Suprapubic skin (tissue), 4 donors: ENCODE data around the gene CCNA2. TPM values are rescaled to one million over a fixed set of nuclear protein-coding genes. Genes with fewer than 3 reads are reported as not detected.

Source experiments
- DNase-seq, 2 donors: peaks; one replicate each; pipeline ENCODE4 v3.0.0-alpha.2; 2019; ENCODE audit warnings: low spot score in 2 of 2
- H3K27ac ChIP-seq: fragments of 200-600 bp; sonication (generic); one replicate; pipeline ENCODE4 v1.5.1; 2019
- H3K27me3 ChIP-seq: fragments of 200-600 bp; sonication (generic); one replicate; pipeline ENCODE4 v1.5.1; 2019
- H3K36me3 ChIP-seq: fragments of 200-600 bp; sonication (generic); one replicate; pipeline ENCODE4 v1.5.1; 2019
- H3K4me1 ChIP-seq: fragments of 200-600 bp; sonication (generic); one replicate; pipeline ENCODE4 v1.5.1; 2019
- H3K4me3 ChIP-seq: fragments of 200-600 bp; sonication (generic); one replicate; pipeline ENCODE4 v1.5.1; 2019; ENCODE audit warnings: mild to moderate bottlenecking
- H3K9me3 ChIP-seq: fragments of 200-600 bp; sonication (generic); one replicate; pipeline ENCODE4 v1.5.1; 2019
- CTCF ChIP-seq, 2 donors: fragments of 200-600 bp in 1 of 2; fragments of 450-650 bp in 1 of 2; sonication (generic) in 1 of 2; IDR thresholded peaks; one replicate each; pipeline ENCODE4 v1.5.1; 2016 to 2019; ENCODE audit warnings: antibody characterized with exemption in 2 of 2, mild to moderate bottlenecking in 1 of 2, moderate library complexity in 1 of 2
- EP300 ChIP-seq: sonication (generic); formaldehyde crosslinking; IDR thresholded peaks from one replicate; pipeline ENCODE4 v1.6.1; 2017; ENCODE audit warnings: antibody characterized with exemption
- POLR2A ChIP-seq, 2 donors: fragments of 450-650 bp; IDR thresholded peaks; one replicate each; pipeline ENCODE4 v1.6.1; 2017; ENCODE audit warnings: antibody characterized with exemption in 2 of 2, mild to moderate bottlenecking in 2 of 2, moderate library complexity in 2 of 2
- POLR2AphosphoS5 ChIP-seq, 3 donors: sonication (generic); formaldehyde crosslinking; IDR thresholded peaks; one replicate each; pipeline ENCODE4 v1.6.1; 2017; ENCODE audit warnings: antibody characterized with exemption in 3 of 3
- WGBS: methylation state at CpG from one replicate; pipeline ENCODE4 v1.1.5; 2018; 5-methylcytosine and 5-hydroxymethylcytosine counted together
- total RNA-seq, 4 donors: library from RNA; depleted of rRNA; stranded (reverse); fragments of >200 nt; gene quantifications; one replicate each; pipeline ENCODE4 v1.1.0, GENCODE V29; 2016

Gene CCNA2
- total RNA-seq, 4 donors from 2014 or later = 4.8 to 8.8 (median 6.1) TPM

GRCh38 chr4:121819216-121819965 is 4.3 kb downstream of the CCNA2 start:
- peaks cover 40% of the 10 kb centered on the region for H3K36me3 ChIP-seq

GRCh38 chr4:121818215-121818614 is 5.5 kb downstream of the CCNA2 start:
- DNase-seq = no peak
- Histone ChIP-seq H3K27me3 (no peaks in the 10 kb centered on the region), H3K4me1 (peaks cover 6% of the 10 kb centered on the region), H3K4me3 (no peak overlapping the region), H3K36me3 (peaks cover 52% of the 10 kb centered on the region), H3K27ac (no peak overlapping the region), H3K9me3 (no peaks in the 10 kb centered on the region)
- TF ChIP-seq POLR2A (IDR thresholded peaks at IDR 0.05) = no peak
- no peak for TF ChIP-seq CTCF (IDR thresholded peaks at IDR 0.05)
- TF ChIP-seq POLR2AphosphoS5 (IDR thresholded peaks at IDR 0.05) = no peak
- no peak for TF ChIP-seq EP300
- 97% methylated on average over 1 of the region's 1 CpG for WGBS

More at GRCh38 chr4:121819216-121819965, 4.3 kb downstream of the CCNA2 start:
- no peaks in the 10 kb centered on the region for H3K9me3 ChIP-seq
- no peak for TF ChIP-seq EP300
- no peak for TF ChIP-seq POLR2AphosphoS5 (IDR thresholded peaks at IDR 0.05)
- TF ChIP-seq POLR2A (IDR thresholded peaks at IDR 0.05) = no peak
- TF ChIP-seq CTCF (IDR thresholded peaks at IDR 0.05) = no peak
- no peak overlapping the region for H3K27ac ChIP-seq
- H3K4me1 ChIP-seq = peaks cover 13% of the 10 kb centered on the region
- no peaks in the 10 kb centered on the region for H3K27me3 ChIP-seq
- no peak overlapping the region for H3K4me3 ChIP-seq
- no peak for DNase-seq
- 80% methylated on average over 1 of the region's 1 CpG for WGBS

- no peaks in the 10 kb centered on the region for H3K27me3 ChIP-seq
- peaks cover under 1% of the 10 kb centered on the region for H3K4me1 ChIP-seq
- 69% methylated on average over 1 of the region's 1 CpG for WGBS
- TF ChIP-seq POLR2A (IDR thresholded peaks at IDR 0.05) (no peak), POLR2AphosphoS5 (IDR thresholded peaks at IDR 0.05) (no peak), CTCF (IDR thresholded peaks at IDR 0.05) (no peak), EP300 (no peak)
- peaks cover 57% of the 10 kb centered on the region for H3K36me3 ChIP-seq
- DNase-seq = no peak
- no peak overlapping the region for H3K27ac ChIP-seq
- H3K4me3 ChIP-seq = no peak overlapping the region
- H3K9me3 ChIP-seq = no peaks in the 10 kb centered on the region
These were observed 6.0 kb downstream of the CCNA2 start for GRCh38 chr4:121817701-121818100.

- no peak for TF ChIP-seq CTCF (IDR thresholded peaks at IDR 0.05)
- no peak for TF ChIP-seq POLR2A (IDR thresholded peaks at IDR 0.05)
- no peak for TF ChIP-seq EP300
- no peak for TF ChIP-seq POLR2AphosphoS5 (IDR thresholded peaks at IDR 0.05)
- H3K9me3 ChIP-seq = no peaks in the 10 kb centered on the region
- no peaks in the 10 kb centered on the region for H3K27me3 ChIP-seq
- no peak for DNase-seq
- H3K4me1 ChIP-seq = no peaks in the 10 kb centered on the region
- H3K36me3 ChIP-seq = peaks cover 64% of the 10 kb centered on the region
- H3K4me3 ChIP-seq = no peak overlapping the region
- 66% methylated on average over 3 of the region's 3 CpGs for WGBS
- H3K27ac ChIP-seq = no peak overlapping the region
These were observed 6.7 kb downstream of the CCNA2 start for GRCh38 chr4:121817006-121817405.

GRCh38 chr4:121814756-121815155 is 8.9 kb downstream of the CCNA2 start:
- TF ChIP-seq CTCF (IDR thresholded peaks at IDR 0.05) = no peak
- TF ChIP-seq POLR2AphosphoS5 (IDR thresholded peaks at IDR 0.05) = no peak
- no peak overlapping the region for H3K4me3 ChIP-seq
- H3K9me3 ChIP-seq = no peaks in the 10 kb centered on the region
- no peaks in the 10 kb centered on the region for H3K27me3 ChIP-seq
- peaks cover 87% of the 10 kb centered on the region for H3K36me3 ChIP-seq
- 90% methylated on average over 2 of the region's 2 CpGs for WGBS
- H3K4me1 ChIP-seq = no peaks in the 10 kb centered on the region
- DNase-seq = no peak
- H3K27ac ChIP-seq = no peak overlapping the region
